Activated T-cell treated with anti-CD3 and anti-CD28 coated beads for 24 hours (primary cell): Measurements from ENCODE around the gene CIB2.

Experiments
- DNase-seq: peaks from one replicate; pipeline ENCODE4 v3.0.0-alpha.2; 2020; ENCODE audit warnings: low read depth

The CIB2 gene

DNA sequence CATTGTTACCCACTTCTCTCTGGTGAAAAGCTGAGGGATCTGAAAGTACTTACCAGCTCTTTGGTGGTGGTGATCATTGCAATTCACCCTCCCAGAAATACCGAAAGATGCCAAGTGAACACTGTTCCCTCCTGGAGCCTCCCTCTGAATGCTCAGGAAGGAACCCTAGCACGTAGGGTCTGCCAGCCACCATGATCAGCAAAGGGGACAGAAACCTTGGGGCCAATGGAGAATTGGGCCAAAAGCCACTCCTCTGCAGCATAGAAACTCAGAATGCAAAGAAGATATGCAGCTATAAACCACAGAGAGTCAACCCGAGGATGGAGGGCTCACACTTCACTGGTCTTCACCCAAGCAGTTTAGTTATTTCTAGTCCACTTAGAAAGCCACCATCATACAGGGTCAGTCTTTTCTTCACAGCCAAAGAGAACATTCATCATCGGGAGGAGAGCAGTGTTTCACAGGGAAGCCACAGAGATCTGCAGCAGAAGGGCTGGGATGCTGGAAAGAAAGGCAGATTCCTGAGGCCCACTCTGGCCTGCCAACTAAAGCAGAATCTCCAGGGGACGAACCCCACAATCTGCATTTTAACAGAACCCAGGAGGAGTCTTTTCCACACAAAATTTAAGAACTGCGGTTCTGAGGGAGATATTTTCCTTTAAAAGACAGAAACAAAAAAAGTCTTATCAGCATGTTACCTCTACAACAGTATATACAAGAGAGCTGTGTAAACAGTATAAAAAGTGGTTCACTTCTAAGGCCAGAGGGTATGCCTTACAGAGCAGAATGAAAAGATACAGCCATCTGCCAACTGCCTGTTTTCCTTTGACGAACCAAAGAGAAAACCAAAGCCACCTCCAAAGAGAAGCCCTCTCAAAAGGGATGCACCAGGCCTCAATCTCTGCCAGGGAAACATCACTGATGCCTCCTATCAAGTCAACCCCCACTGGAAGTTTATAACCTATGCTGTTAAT, 65.0 kb downstream of the CIB2 start:
- no peak for DNase-seq

DNA sequence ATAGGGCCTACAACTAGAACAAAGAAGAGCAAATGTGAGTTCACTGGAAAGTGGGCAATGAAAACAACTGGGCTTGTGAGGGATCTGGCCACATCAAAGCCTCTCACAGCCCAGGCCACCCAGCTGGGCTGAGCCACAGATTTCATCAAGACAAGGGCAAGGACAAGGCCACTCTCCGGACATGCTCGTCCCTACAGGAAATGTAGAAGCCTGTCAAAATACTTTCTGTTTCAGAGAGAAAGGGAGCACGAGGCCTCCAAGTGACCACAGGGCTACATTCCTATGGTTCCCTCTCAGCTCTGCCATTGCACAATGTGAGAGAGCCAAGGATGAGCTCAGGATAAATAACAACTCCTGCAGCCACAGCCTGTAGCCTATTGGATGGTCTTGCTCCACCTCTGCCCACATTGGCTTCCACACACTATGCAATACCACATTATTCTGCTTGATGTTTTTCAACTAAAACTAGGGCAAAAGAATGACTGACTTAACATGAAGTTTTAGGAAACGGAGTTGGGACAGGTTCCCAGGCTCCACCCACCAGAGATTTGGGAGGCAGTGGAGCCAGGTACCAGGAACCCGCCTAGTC, 65.9 kb downstream of the CIB2 start:
- DNase-seq, result no peak

DNA sequence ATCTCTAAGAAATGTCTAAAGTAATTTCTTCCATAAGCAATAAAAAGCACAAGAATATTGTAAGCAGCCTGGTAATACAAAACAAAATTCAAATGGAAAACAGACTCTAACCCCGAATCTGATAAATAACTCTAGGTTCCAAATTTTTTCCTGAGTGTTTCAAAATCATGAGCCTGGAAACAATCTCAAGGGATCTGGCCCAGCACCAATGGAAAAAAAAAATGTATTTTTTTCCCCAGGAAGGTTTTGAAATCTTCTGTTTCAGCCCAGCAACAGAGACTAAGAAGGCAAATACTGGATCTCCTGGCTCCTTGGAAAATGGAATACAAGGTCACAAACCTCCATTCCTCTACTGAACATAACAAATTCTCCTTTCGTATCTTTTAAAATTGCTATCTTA, 66.7 kb downstream of the CIB2 start:
- DNase-seq, result no peak

DNA sequence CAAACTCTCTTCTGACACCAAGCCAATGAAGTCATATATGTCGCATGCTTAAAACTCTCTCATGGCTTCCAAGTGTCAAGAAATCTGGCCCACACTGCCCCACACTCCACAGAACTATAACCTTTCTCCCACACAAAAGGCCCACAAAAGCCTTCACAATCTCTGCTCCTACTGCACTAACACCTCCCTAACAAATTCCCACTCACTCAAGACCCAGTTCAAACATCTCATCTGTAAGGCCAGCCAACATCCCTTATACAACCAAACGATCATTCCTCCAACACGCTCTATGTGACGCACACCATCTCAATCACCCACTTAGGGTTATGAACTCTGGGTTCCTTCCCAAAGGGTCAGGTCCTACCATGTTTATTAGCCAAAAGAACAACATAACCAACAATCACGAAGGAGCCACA, 67.3 kb downstream of the CIB2 start:
- no peak for DNase-seq

DNA sequence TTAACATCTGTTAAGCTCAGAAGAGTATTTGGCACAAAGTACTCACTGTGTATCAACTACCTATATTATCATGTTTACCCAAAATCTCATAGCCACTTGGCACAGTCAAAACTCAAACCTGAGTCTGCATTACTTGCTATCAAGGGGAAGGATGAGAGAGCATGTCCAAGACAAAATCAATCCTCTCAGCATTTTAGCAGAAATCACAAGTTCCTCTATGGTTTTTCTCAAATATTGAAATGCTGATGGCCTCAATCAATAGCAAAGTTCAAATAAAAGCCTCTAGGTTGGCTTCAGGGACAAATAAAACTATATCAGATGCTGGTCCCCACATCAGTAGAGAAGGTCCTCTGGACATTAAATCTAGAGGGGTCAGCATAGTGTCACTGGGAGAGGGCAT, 68.0 kb downstream of the CIB2 start:
- no peak for DNase-seq

DNA sequence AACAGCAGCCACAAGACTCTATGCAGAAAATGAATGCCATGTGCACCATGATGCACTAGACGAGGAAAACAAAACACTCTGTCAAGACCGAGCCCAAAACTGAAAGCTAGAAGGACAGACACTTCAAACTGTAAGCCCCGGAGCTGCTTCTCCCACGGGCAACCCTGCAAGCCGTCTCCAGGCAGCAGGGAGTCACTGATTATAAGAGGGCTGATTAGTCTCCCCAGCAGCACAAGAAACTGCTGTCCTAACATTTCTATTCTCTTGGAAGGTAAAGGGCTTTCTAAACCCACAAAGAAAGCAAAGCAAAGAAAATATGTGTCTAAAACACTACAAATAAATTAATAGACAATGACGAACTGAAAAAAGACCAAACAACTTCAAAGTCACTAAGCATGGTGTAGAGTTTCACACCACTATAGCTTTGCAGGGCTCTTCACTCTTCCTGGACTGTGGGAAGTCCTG, 69.2 kb downstream of the CIB2 start:
- DNase-seq, result no peak

DNA sequence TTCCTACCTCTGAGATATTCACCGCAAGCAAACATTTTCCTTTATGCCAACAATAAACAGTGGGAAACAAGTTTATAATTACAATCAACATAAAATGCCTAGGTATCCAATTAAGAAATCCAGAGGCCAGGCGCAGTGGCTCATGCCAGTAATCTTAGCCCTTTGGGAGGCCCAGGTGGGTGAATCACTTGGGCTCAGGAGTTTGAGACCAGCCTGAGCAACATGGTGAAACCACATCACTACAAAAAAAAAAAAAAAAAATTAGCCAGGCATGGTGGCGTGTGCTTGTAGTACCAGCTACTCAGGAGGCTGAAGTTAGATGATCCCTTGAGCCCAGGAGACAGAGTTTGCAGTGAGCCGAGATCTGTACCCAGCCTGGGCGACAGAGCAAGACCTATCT, 71.0 kb downstream of the CIB2 start:
- no peak for DNase-seq

DNA sequence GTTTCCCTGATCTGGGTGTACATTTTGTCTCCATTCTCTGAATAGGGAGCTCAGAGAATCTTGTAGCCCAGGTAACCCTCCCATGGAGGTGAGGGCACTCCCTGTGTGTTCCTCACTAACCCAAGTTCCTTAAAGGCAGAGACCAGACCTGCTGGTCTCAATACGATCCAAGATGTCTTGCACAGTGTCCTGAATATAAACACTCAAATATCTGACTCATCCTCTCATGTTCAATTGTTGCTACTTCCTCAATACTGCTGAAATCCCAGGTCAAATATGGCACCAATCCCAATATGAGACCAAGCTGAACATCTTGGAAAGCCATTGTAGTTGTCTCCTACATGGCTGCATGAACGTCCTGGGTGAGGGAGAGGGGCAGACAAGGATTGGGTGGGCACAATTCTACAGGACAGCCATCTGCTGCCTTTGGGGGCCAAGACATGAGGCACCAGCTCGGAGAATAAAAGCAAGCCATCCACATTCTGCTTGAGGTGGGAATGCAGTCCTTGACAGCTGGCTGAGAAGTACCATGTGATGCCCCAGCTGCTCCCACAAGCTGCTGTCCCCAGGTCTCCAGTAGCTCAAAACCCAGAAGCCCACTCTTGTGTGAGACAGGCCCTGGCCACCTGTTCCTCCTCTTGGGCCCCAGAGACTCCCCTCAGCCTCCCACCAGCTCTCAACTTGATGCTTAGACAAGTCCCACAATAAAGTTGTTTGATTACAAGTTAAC, 72.0 kb downstream of the CIB2 start:
- DNase-seq, result no peak

DNA sequence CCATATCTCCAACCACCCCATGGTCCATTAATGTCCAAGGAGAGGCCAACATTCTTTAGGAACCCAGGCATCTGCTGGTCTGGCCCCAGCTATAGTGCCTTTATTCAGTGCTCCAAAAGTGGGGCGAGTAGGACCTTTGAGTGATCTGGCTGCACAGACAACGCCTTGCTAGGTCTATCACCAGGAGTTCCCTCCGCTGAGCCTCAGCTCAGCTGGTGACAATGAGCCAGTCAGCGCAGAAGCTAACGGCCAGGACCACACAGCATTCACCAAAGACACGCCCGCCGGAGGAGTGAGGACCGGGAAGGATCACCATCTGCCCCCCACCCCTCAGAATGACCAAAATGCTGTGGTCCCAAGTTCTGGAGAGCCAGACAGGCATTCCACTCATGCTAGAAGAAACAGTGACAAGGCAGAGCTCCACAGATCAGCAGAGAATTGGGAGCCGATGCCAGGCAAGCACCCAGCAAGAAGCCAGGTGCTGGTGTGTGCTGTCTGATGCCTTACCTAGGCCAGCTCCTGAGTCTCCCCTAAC, 72.8 kb downstream of the CIB2 start:
- DNase-seq, result no peak

DNA sequence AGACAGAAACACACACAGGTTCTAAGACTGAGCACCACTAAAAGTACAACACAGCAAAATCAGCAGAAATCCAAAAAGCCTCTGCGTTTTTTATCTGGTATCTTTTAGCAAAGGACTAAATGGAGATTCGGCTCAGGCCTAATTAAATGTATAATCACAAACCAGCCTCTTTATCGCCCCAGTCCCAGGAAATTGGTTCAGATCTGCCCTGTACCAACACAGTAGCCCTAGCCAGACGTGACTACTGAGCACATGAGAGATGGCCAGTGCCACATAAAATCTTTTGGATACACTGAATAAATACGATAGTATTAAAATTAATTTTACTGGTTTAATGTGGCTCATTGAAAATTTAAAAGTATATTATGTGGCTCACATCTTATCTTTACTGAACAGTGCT, 73.4 kb downstream of the CIB2 start:
- no peak for DNase-seq

DNA sequence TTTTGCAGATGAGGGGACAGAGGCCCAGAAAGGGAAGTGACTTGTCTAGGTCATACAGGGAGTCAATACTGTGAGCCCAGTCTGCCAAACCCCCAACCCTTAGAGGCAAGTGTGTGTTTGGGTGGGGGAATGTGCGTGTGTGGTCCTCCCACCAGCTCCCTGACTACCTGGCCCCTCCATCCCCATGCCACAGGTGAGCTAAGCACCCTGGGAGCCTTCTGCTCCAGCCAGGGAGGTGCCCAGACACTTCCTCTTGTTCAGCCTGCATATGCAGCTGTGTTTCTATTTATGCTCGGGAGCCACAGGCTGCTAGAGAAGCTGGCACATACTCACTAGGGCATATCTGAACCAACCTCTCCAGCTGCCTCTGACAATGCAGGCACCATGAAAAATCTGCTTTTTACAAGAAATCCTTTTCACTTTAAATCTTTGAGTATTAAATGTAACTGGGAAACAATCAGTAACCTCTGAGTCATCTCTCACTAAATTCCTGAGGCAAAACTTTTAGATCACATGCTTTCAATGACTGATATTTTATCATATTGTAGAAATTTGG, 74.5 kb downstream of the CIB2 start:
- DNase-seq, result no peak

DNA sequence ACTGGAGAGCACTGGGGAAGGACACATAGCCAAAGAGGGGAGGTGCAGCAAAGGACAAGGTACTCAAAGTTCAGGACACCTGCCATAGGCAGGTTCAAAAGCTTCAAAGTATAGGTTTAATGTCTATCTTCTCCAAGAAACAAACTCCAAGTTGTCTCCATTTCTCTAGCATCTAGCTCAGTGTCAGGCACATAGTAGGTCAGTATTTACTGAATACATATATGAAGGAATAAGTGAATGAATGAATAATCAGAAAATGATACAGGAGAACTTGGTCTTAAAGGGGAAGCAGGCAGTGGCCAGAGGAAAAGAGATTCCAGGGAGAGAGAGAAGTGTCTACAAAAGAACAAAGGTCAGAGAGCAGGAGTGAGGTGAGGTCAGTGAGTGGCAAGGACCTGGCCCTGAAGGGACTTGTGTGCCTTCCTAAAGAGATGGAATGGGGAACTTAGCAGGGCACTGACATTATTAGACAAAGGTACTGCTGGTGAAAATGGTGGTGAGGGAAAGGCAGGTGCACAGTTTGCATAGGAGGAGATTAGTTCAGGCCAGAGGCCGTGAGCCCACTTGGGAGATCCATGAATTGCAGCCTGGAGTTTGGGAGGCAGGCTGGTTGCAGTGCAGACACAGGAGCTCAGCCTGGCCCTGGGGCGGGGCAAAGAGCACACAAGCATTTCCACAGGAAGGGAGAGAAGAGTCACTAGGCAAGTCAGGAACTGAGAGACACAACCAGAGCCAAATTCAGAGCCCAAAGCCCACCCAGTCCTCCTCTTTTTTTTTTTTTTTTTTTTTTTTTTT, 75.1 kb downstream of the CIB2 start:
- no peak for DNase-seq

DNA sequence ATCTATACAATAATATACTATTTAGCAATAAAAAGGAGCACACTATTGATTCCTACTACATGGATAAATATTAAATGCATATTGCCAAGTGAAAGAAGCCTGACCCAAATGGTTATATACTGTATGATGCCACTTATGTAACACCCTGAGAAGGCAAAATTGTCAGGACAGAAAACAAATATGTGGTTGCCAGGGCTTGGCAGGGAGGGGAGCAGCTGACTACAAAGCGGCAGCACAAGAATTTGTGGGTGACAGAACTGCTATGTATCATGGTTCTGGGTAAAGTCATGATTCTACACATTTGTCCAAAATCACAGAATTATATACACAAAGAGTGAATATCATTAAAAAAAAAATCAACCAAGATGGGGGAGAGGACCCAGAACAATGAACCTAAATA, 76.3 kb downstream of the CIB2 start:
- DNase-seq, result no peak
